SK-N-SH (cell line): ENCODE data around the gene IL20.

Source experiments
- CTCF ChIP-seq: fragments of 200-600 bp; sonication (generic); IDR thresholded peaks from 2 replicates; pipeline ENCODE4 v1.6.1; 2017; ENCODE audit warnings: antibody characterized with exemption, mild to moderate bottlenecking, moderate library complexity
- EZH2phosphoT487 ChIP-seq: fragments of 200-600 bp; sonication (generic); IDR thresholded peaks from 2 replicates; pipeline ENCODE4 v1.6.1; 2017; ENCODE audit warnings: low read depth, mixed run types, mild to moderate bottlenecking, antibody characterized with exemption, moderate library complexity, borderline replicate concordance
- RFX5 ChIP-seq: IDR thresholded peaks from 2 replicates; pipeline ENCODE4 v1.6.1; 2012; ENCODE audit warnings: mild to moderate bottlenecking, improper control_type of control experiment, low read length
- USF2 ChIP-seq: fragments of 150-350 bp; IDR thresholded peaks from 2 replicates; pipeline ENCODE4 v1.6.1; 2017; ENCODE audit warnings: antibody characterized with exemption, low read length, low read depth, borderline replicate concordance

- TF ChIP-seq RFX5: no peak
- TF ChIP-seq EZH2phosphoT487: no peak
- no peak for TF ChIP-seq CTCF
- no peak for TF ChIP-seq USF2
Observed at GRCh38 chr1:206834711-206835110, 30.7 kb upstream of the IL20 start.
